SK-N-MC (cell line): ENCODE data around the gene GOLGA6D.
"Not testable (repeated sequence)": the region's sequence is repeated elsewhere in the genome, so short reads cannot be mapped to it uniquely, and the experiment has no call there.

Experiments used
- DNase-seq: peaks from one replicate; pipeline ENCODE4 v3.0.0-alpha.2; 2011; ENCODE audit warnings: low read depth, low spot score
- H3K27ac ChIP-seq: fragments of 200-600 bp; sonication (generic); 2 replicates; pipeline ENCODE4 v1.5.1; 2016; ENCODE audit warnings: mixed run types
- H3K36me3 ChIP-seq: fragments of 200-600 bp; sonication (generic); 2 replicates; pipeline ENCODE4 v1.6.1; 2017; ENCODE audit warnings: antibody characterized with exemption, low read length, mixed read lengths; ENCODE audit not compliant: insufficient read depth
- H3K4me3 ChIP-seq: fragments of 200-600 bp; sonication (generic); 2 replicates; pipeline ENCODE4 v1.5.1; 2016
- H3K9ac ChIP-seq: fragments of 200-600 bp; sonication (generic); 2 replicates; pipeline ENCODE4 v1.8.0; 2017; ENCODE audit warnings: mixed run types, mixed read lengths; ENCODE audit not compliant: insufficient read length
- H3K9me3 ChIP-seq: fragments of 200-600 bp; sonication (generic); 2 replicates; pipeline ENCODE4 v1.6.1; 2017; ENCODE audit warnings: low read depth, mild to moderate bottlenecking, antibody characterized with exemption, low read length, moderate library complexity, mixed read lengths
- EZH2 ChIP-seq: fragments of 200-600 bp; sonication (generic); IDR thresholded peaks from one replicate; pipeline ENCODE4 v1.6.1; 2017; ENCODE audit warnings: antibody characterized with exemption
- FOXP2 ChIP-seq: optimal IDR thresholded peaks from 2 replicates; pipeline ENCODE3; 2011; ENCODE audit warnings: mild to moderate bottlenecking, moderate library complexity; ENCODE audit not compliant: insufficient read depth; ENCODE audit errors: extremely low read length, control extremely low read depth
- POLR2AphosphoS5 ChIP-seq: IDR thresholded peaks from 2 replicates; pipeline ENCODE4 v1.6.1; 2012; ENCODE audit warnings: mild to moderate bottlenecking, low read depth, low read length, borderline replicate concordance

Gene GOLGA6D

DNA sequence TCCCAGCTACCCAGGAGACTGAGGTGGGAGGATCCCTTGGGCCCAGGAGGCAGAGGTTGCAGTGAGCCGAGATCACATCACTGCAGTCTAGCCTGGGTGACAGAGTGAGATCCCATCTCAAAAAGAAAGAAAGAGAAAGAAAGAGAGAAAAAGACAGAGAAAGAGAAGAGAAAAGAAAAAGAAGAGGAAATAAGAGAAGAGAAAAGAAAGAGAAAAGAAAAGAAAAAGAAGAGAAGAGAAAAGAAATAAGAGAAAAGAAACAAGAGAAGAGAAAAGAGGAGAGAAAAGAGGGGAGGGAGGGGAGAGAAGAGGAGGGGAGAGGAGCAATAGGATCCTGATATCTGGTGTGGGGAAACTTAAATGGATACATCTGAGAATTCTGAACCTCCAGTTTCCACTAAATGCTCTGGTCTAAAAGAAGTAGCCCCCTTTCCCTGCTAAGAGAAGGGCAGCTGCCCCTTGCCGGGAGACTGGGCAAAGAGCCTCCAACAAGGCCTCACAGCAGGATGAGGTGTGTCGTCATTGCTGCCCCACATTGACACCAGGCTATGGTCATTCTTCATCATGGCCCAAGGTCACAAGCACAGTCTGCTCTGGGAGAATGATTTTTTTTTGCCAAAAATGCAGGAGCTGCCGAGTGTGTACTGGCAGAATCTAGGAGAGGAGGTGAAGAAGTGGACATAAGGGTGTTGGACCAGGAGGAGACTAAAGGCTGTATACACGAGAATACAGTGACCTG lies 32.1 kb downstream of the GOLGA6D start:
- Histone ChIP-seq H3K27ac (no peak overlapping the region), H3K9ac (no peak overlapping the region), H3K9me3 (no peaks in the 10 kb centered on the region), H3K4me3 (no peak overlapping the region), H3K36me3 (no peaks in the 10 kb centered on the region)
- DNase-seq = no peak
- TF ChIP-seq EZH2 (no peak), FOXP2 (no peak), POLR2AphosphoS5 (no peak)

DNA sequence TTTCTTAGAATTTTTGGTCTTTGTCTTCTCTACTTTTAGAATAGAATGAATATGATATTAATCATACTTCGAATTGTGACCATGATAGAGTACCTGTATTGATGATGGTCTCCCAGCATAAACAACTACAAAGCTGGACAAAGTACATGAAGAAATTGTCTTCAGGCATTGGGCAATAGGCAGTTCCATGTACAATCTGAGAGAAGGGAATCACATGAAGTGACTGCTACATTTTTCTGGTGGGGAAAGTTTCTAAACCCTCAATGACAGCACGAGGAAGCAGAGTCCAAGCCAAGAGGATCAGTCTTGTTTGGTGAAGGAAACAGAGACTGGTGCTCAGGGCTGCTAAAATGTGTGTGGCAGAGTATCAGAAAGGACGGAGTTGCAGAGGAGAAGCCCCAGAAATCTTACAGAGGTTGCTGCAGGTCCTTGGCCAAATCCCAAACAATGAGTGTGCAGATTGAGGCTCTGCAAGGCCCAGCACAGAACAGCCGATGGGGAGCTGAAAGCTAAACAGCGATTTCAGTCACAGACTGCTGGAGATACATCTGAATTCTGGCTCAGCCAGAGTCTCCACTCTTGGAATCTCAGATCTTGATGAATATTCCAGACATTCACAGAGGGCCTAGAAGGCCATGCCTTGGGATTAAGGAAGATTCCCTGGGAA lies 36.7 kb downstream of the GOLGA6D start:
- DNase-seq, H3K36me3 ChIP-seq, H3K9me3 ChIP-seq, H3K9ac ChIP-seq, H3K4me3 ChIP-seq, H3K27ac ChIP-seq: not testable (repeated sequence)

DNA sequence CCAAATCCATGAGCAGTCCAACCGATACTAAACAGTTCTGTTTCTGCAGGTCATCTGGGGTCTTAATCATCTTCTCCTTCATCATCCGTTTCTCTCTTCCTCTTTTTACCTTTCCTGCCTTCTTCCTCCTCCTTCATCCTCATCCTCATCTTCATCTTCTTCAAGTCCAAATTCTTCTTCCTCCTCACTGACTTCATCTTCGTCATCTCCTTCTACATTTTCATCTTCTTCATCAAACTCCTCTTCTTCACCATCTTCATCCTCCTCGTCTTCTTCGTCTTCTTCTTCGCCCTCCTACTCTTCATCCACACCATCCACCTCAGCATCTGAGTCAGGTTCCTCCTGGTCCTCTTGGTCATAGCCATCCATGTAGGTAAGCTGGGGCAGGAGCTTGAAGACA lies 39.1 kb downstream of the GOLGA6D start:
- H3K9me3 ChIP-seq = no peaks in the 10 kb centered on the region
- no peak for DNase-seq
- TF ChIP-seq POLR2AphosphoS5 = no peak
- no peak for TF ChIP-seq EZH2
- no peak for TF ChIP-seq FOXP2

DNA sequence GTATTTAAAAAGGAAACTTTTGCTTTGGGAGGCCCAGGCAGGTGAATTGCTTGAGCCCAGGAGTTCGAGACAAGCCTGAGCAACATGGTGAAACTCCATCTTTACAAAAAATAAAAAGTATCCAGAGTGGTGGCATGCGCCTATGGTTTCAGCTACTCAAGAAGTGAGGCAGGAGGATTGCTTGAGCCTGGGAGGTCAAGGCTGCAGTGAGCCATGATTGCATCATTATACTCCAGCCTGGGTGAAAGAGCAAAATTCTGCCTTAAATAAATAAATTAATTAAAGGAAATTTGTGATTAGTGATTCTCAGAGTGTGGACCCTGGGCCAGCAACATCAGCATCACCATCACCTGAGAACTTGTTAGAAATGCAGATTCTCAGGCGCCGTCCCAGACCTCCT lies 43.3 kb downstream of the GOLGA6D start:
- Histone ChIP-seq H3K9me3 (no peaks in the 10 kb centered on the region), H3K27ac (no peak overlapping the region), H3K4me3 (no peak overlapping the region), H3K36me3 (no peaks in the 10 kb centered on the region), H3K9ac (no peak overlapping the region)
- TF ChIP-seq FOXP2 = no peak
- no peak for TF ChIP-seq EZH2
- TF ChIP-seq POLR2AphosphoS5 = no peak
- no peak for DNase-seq

More for the DNA sequence above, 39.1 kb downstream of the GOLGA6D start:
- no peak overlapping the region for H3K4me3 ChIP-seq
- H3K36me3 ChIP-seq = no peaks in the 10 kb centered on the region
- no peak overlapping the region for H3K9ac ChIP-seq
- H3K27ac ChIP-seq = no peak overlapping the region

DNA sequence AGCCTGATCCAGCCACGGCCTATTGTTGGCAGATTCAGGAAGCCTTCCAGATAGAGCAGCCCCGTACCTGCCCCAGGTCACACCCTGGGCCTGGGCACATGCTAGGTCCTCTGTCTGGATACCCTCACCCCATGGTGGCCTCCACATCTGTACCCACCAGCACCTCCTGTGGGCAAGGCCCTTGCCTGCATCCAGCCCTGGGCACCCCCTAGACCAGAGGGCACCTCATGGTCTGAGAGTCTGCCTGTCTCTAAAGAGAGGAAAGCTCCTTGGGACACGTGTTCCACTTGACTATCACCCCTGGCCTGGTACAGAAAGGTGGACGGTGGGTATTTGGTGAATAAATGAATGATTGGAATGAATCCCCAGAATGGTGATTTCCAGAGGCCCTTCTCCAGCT lies 44.4 kb downstream of the GOLGA6D start:
- no peak overlapping the region for H3K4me3 ChIP-seq
- no peaks in the 10 kb centered on the region for H3K36me3 ChIP-seq
- TF ChIP-seq FOXP2 (no peak), EZH2 (no peak), POLR2AphosphoS5 (no peak)
- H3K9ac ChIP-seq = no peak overlapping the region
- H3K27ac ChIP-seq = no peak overlapping the region
- DNase-seq = no peak
- H3K9me3 ChIP-seq = no peaks in the 10 kb centered on the region

DNA sequence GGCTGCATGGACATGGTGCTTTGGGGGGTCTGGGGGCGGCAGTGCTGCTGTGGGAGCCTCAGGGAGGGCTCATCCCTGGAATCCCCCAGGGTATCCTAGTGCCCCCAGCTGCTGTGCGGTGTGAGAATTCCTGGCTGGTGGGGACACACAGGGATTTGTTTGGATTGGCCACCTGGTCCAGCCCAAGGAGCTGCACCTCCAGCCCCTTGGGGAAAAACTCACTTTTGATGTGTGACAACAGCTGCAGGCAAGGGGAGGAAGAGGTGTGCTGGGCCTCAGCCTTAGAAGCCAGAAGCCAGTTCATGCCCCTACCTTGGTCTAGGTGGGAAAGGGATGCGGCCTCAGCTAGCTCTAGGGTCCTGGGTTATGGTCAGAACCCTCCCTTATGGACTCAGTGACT lies 44.9 kb downstream of the GOLGA6D start:
- no peak for DNase-seq
- H3K36me3 ChIP-seq = no peaks in the 10 kb centered on the region
- no peak overlapping the region for H3K9ac ChIP-seq
- H3K4me3 ChIP-seq = no peak overlapping the region
- no peak overlapping the region for H3K27ac ChIP-seq
- no peaks in the 10 kb centered on the region for H3K9me3 ChIP-seq
- no peak for TF ChIP-seq EZH2
- no peak for TF ChIP-seq POLR2AphosphoS5
- TF ChIP-seq FOXP2 = no peak

DNA sequence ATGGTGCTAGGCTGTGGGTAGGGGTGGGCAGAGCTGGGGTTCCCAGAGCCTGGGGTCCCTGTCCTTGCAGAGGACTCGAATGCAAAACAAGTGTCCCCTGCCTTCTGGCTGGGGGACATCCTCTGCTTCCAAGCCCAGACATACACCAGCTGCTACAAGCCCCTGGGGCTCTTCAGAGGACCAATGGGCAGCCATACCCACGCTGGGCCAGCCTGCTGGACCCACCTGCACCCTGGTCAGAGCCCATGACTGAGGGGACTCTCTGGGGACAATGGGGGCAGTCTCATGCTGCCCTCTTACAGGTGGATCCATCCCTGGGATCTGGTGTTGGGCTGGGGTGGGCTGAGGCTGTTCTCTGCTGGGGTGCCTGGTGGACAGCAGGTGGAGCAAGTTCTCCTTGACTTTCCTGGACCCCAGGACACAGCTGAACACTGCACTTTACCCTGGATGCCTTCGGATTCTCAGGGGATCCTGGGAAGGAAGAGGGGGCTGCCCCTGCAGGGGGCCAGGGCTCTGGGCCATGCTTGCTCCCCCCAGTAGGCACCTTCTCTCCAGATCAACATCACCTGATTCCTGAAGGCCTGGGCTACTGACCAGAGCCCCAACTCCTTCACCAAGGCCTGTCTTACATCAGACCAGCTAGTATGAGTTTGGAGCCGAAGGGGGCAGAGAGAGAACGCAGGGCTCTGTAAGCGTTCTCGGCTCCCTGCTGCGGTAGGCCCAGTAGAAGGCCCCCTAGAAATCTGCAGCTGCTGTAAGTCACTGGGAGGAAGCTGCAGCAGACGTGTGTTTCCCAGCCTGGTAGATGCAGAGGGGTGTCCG lies 46.1 kb downstream of the GOLGA6D start:
- Histone ChIP-seq H3K36me3 (no peaks in the 10 kb centered on the region), H3K9ac (no peak overlapping the region), H3K9me3 (no peaks in the 10 kb centered on the region), H3K27ac (no peak overlapping the region), H3K4me3 (no peak overlapping the region)
- DNase-seq = no peak
- TF ChIP-seq POLR2AphosphoS5 (no peak), FOXP2 (no peak), EZH2 (no peak)

DNA sequence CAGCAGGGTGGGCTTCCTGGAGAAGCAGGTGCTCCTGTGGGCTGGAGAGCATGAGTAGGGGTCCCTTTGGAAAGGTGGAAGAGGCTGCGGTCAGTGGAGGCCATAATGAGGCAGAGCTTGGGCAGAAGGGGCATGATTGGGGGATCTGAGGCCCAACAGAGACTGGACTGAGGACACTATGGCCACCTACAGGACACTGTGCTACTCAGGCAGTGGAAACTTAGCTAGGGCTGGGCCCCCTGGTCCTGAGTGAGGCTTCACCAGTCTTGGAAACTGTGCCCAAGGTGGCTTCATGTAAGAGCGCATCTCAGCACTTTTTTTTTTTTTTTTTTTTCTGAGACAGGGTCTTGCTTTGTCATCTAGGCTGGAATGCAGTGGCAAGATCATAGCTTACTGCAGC lies 46.9 kb downstream of the GOLGA6D start:
- Histone ChIP-seq H3K36me3 (no peaks in the 10 kb centered on the region), H3K9ac (no peak overlapping the region)

DNA sequence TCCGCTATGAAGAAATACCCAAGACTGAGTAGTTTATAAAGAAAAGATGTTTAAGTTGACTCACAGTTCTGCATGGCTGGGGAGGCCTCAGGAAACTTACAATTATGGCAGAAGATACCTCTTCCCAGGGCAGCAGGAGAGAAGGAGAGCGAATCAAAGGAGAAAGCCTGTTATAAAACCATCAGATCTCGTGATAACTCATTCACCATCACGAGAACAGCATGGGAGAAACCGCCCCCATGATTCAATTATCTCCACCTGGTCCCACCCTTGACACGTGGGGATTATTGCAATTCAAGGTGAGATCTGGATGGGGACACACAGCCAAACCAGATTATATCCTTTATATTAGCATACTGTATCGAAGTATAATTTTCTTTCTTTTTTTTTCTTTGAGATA lies 49.5 kb downstream of the GOLGA6D start:
- not testable (repeated sequence) for H3K36me3 ChIP-seq, H3K27ac ChIP-seq, H3K9ac ChIP-seq, H3K4me3 ChIP-seq, DNase-seq, H3K9me3 ChIP-seq

More for the DNA sequence above, 46.9 kb downstream of the GOLGA6D start:
- H3K9me3 ChIP-seq = no peaks in the 10 kb centered on the region
- H3K27ac ChIP-seq = no peak overlapping the region
- TF ChIP-seq EZH2 (no peak), POLR2AphosphoS5 (no peak), FOXP2 (no peak)
- H3K4me3 ChIP-seq = no peak overlapping the region
- no peak for DNase-seq

DNA sequence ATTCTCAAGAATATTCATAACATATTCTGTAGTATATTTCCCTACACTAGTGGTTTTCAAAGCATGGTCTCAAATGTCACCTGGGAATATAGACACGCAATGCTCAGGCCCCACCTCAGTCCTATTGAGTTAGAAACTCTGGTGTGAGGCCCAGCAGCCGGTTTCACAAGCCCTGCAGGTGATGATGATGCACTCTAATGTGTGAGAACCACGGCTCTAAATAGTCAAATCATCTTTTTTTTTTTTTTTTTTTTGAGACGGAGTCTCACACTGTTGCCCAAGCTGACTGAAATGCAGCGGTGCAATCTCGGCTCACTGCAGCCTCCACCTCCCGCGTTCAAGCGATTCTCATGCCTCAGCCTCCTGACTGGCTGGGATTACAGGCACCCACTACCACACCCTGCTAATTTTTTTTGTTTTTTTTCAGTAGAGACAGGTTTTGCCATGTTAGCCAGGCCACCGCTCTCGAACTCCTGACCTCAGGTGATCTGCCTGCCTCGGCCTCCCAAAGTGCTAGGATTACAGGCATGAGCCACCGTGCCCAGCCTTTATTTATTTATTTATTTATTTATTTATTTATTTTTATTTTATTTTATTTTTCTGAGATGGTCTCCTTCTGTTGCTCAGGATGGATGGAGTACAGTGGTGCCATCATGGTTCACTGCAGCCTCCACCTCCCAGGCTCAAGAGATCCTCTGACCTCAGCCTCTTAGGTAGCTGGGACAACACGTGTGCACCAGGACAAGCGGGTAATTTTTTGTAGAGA lies 51.2 kb downstream of the GOLGA6D start:
- H3K27ac ChIP-seq, DNase-seq, H3K9me3 ChIP-seq, H3K9ac ChIP-seq, H3K36me3 ChIP-seq, H3K4me3 ChIP-seq: not testable (repeated sequence)
